Measurements from ENCODE around the gene PDK3. TPM values are rescaled to one million over a fixed set of nuclear protein-coding genes. Genes with fewer than 3 reads are reported as not detected.

The PDK3 gene
- total and polyA plus RNA-seq, 2 donors, result 8.4 to 21.5 TPM

GRCh38 chrX:24491741-24492140 lies 26.7 kb downstream of the PDK3 start:
- Histone ChIP-seq H3K4me1 (ENCODE audit: insufficient read depth) (no peaks in the 10 kb centered on the region), H3K36me3 (ENCODE audit: insufficient read depth) (no peaks in the 10 kb centered on the region), H3K27ac (ENCODE audit: low read depth) (no peak overlapping the region), H3K4me3 (ENCODE audit: low read depth, low read length) (no peak overlapping the region)
- no peak for DNase-seq (ENCODE audit: extremely low spot score)
- 88% methylated on average over 4 of the region's 4 CpGs for WGBS

DNA sequence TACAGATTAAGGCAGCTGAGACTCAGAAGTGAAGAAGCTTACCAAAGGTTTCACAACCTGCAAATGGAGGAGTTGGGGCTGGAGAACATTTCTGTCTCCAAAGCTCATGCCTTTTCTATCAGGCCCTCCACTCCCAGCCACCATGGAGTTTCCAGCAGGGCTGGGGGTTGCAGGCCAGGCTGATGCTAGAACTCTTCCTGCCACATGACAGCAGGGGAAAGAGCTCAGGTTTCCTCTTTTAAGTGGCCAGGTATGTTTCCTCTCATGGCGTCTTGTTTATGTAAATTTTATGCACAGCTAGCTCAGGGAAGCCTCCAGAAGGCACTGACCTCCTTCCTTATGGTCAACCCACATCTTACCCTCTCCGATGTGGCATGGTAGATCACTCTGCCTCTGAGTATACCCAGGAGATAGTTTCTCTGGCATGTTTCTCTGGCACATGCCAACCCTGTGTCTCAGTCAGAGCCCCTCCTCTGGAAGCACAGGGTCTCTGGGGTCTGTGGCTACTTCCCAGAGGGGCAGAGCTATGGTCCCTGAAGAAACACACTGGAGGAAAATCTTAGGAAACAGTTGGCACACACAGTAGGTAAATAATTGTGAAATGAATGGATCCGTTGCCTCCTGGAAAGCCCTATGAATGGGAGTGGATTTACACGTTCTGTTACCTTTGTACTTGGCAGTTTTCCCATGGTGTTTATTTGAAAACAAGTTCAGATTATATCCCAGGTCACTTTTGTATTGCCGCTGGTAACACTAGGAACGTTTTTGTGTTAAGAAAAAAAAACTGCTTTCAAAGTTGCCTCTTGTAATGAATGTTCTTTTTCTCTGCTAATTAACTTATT lies 28.9 kb downstream of the PDK3 start:
- no peak for DNase-seq (ENCODE audit: extremely low spot score)
- no peak overlapping the region for H3K27ac ChIP-seq (ENCODE audit: low read depth)
- WGBS, result 50% methylated on average over 6 of the region's 6 CpGs
- H3K4me1 ChIP-seq (ENCODE audit: insufficient read depth), result no peaks in the 10 kb centered on the region
- H3K36me3 ChIP-seq (ENCODE audit: insufficient read depth), result no peaks in the 10 kb centered on the region
- H3K4me3 ChIP-seq (ENCODE audit: low read depth, low read length), result no peak overlapping the region

GRCh38 chrX:24494647-24495075 lies 29.6 kb downstream of the PDK3 start:
- 4% methylated on average over 8 of the region's 8 CpGs for WGBS
- Histone ChIP-seq H3K4me3 (ENCODE audit: low read depth, low read length) (no peak overlapping the region), H3K27ac (ENCODE audit: low read depth) (no peak overlapping the region)

DNA sequence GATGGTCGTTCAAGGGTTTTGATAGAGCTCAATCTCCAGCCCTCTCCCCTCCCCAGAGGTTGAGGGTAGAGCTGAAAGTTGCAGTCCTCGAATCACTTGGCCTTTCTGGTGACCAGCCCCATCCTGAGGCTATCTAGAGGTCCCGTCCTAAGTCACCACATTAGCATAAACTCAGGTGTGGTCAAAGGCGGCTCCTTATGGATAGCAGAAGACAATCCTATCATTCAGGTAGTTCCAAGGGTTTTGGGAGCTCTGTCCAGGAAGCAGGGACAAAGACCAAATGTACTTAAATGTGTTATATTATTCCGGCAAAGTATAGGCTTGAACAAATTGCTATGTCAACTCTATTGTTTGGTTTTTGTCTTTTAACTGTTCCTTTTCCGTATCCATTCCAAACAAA lies 30.6 kb downstream of the PDK3 start:
- H3K36me3 ChIP-seq (ENCODE audit: insufficient read depth), result no peaks in the 10 kb centered on the region
- H3K4me1 ChIP-seq (ENCODE audit: insufficient read depth), result no peaks in the 10 kb centered on the region
- H3K4me3 ChIP-seq (ENCODE audit: low read depth, low read length), result no peak overlapping the region
- 88% methylated on average over 6 of the region's 6 CpGs for WGBS
- no peak for DNase-seq (ENCODE audit: extremely low spot score)
- no peak overlapping the region for H3K27ac ChIP-seq (ENCODE audit: low read depth)

More at GRCh38 chrX:24494647-24495075, 29.6 kb downstream of the PDK3 start:
- peak; percentile 67 for DNase-seq (ENCODE audit: extremely low spot score)
- no peaks in the 10 kb centered on the region for H3K4me1 ChIP-seq (ENCODE audit: insufficient read depth)
- no peaks in the 10 kb centered on the region for H3K36me3 ChIP-seq (ENCODE audit: insufficient read depth)

DNA sequence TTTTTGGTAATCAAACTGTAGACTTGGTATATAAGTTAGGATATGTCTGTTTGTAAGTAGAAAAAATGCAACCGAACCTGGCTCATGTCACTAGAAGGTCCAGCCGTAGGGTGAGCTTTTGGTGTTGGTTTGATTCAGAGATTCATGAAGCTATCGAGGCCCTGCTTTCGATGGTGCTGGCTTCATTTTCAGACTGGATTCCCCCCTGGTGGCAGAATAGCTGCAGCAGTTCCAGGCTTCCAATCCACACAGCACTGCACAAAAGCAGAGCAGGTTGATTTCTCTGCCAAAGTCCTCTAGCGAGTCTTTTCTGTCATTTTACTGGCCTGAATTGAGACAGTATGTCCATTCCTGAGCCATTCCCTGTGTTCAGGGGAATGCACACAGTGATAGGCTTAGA lies 33.1 kb downstream of the PDK3 start:
- no peak for DNase-seq (ENCODE audit: extremely low spot score)
- H3K36me3 ChIP-seq (ENCODE audit: insufficient read depth), result no peaks in the 10 kb centered on the region
- no peaks in the 10 kb centered on the region for H3K4me1 ChIP-seq (ENCODE audit: insufficient read depth)
- H3K27ac ChIP-seq (ENCODE audit: low read depth), result no peak overlapping the region
- 64% methylated on average over 5 of the region's 5 CpGs for WGBS
- H3K4me3 ChIP-seq (ENCODE audit: low read depth, low read length), result no peak overlapping the region

- H3K4me1 ChIP-seq (ENCODE audit: insufficient read depth), result no peaks in the 10 kb centered on the region
- WGBS, result 79% methylated on average over 2 of the region's 2 CpGs
- DNase-seq (ENCODE audit: extremely low spot score), result no peak
- no peaks in the 10 kb centered on the region for H3K36me3 ChIP-seq (ENCODE audit: insufficient read depth)
- H3K27ac ChIP-seq (ENCODE audit: low read depth), result no peak overlapping the region
- H3K4me3 ChIP-seq (ENCODE audit: low read depth, low read length), result no peak overlapping the region
Observed at GRCh38 chrX:24498975-24499374, 33.9 kb downstream of the PDK3 start.

DNA sequence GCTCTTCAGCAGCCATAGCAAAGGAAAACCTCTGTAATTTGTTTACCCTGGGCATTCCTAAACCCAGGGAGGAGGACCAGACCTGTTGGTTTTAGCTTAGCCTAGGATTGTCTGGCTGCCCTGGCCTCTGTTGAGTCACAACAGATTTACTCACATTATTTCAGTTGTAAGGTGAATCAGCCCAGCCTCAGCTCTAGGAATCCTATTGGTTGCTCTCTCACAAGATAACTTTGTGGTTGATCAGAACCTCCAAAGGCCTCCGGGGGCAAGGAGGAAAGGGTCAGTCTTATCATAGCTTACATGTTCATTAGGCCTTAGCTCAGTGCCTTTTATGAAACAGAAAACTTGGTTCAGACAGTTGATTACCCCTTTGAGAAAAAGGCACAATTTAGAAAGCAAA lies 41.0 kb downstream of the PDK3 start:
- no peak for DNase-seq (ENCODE audit: extremely low spot score)
- H3K4me1 ChIP-seq (ENCODE audit: insufficient read depth), result no peaks in the 10 kb centered on the region
- H3K27ac ChIP-seq (ENCODE audit: low read depth), result no peak overlapping the region
- no peak overlapping the region for H3K4me3 ChIP-seq (ENCODE audit: low read depth, low read length)
- H3K36me3 ChIP-seq (ENCODE audit: insufficient read depth), result no peaks in the 10 kb centered on the region
- 71% methylated on average over 1 of the region's 1 CpG for WGBS

DNA sequence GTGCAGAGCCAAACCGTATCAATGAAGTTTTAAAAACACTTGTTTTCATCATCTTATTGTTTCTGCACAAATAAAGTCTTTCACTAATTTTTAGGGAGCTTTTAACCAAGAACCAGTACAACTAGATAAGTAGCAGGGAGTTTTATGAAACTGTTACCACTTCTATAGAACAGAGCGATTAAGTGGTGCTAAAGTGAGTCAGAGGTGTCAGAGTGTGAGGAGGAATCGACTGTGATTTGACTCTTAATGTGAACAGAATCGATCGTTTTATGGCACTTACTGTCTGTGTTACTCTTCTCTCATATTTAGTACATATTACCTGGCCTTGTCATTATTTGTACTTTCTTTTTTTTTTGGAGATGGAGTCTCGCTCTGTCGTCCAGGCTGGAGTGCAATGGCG lies 43.3 kb downstream of the PDK3 start:
- 96% methylated on average over 8 of the region's 8 CpGs for WGBS
- Histone ChIP-seq H3K4me1 (ENCODE audit: insufficient read depth) (no peaks in the 10 kb centered on the region), H3K36me3 (ENCODE audit: insufficient read depth) (no peaks in the 10 kb centered on the region), H3K27ac (ENCODE audit: low read depth) (no peak overlapping the region), H3K4me3 (ENCODE audit: low read depth, low read length) (no peak overlapping the region)
- DNase-seq (ENCODE audit: extremely low spot score), result no peak

GRCh38 chrX:24513416-24513815 lies 48.3 kb downstream of the PDK3 start:
- H3K27ac ChIP-seq (ENCODE audit: low read depth), result no peak overlapping the region
- no peak overlapping the region for H3K4me3 ChIP-seq (ENCODE audit: low read depth, low read length)
- no peaks in the 10 kb centered on the region for H3K36me3 ChIP-seq (ENCODE audit: insufficient read depth)
- no peak for DNase-seq (ENCODE audit: extremely low spot score)
- WGBS, result 82% methylated on average over 5 of the region's 5 CpGs
- no peaks in the 10 kb centered on the region for H3K4me1 ChIP-seq (ENCODE audit: insufficient read depth)

DNA sequence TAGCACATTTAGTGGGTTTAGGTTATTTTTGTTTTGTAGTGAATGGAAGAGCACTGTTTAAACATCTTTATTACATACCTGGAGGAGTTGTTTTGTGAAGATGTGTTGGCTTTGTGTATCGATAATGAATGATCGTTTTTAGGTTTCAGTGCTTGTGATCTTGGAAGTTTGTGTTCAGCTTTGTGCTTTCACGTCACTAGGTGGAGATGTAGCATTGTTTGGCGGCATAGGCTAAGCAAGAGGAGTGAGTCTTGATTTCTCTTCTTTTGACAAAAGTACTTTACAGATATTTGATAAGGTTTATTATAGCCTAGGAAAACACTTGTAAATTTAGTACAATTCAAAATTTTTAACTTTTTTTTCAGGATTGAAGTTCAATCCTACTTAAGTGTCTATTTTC lies 50.4 kb downstream of the PDK3 start:
- 48% methylated on average over 4 of the region's 4 CpGs for WGBS
- no peak for DNase-seq (ENCODE audit: extremely low spot score)
- no peaks in the 10 kb centered on the region for H3K4me1 ChIP-seq (ENCODE audit: insufficient read depth)
- no peaks in the 10 kb centered on the region for H3K36me3 ChIP-seq (ENCODE audit: insufficient read depth)
- no peak overlapping the region for H3K27ac ChIP-seq (ENCODE audit: low read depth)
- H3K4me3 ChIP-seq (ENCODE audit: low read depth, low read length), result no peak overlapping the region

GRCh38 chrX:24520472-24520871 lies 55.4 kb downstream of the PDK3 start:
- Histone ChIP-seq H3K4me1 (ENCODE audit: insufficient read depth) (no peaks in the 10 kb centered on the region), H3K4me3 (ENCODE audit: low read depth, low read length) (no peak overlapping the region), H3K36me3 (ENCODE audit: insufficient read depth) (no peaks in the 10 kb centered on the region), H3K27ac (ENCODE audit: low read depth) (no peak overlapping the region)
- 90% methylated on average over 2 of the region's 2 CpGs for WGBS
- DNase-seq (ENCODE audit: extremely low spot score), result no peak

DNA sequence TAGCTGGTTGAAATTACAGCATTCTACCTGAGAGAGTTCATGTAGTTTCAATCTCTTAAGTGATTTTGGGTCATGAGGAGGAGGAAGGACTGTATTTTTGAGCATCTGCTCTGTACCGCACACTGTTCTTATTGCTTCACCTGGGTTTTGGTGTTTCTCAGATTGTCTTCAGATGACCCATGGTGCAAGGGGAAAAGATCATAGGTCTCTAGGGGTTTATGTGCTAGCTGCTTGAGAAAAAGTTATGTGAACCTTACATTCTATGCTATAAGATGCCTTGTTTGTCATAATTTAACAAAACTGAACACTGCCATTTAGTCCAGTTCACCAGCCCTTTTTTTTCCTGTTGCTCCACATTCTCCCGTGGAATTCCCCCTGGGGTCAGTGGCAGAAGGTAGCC lies 60.4 kb downstream of the PDK3 start:
- no peak overlapping the region for H3K27ac ChIP-seq (ENCODE audit: low read depth)
- DNase-seq (ENCODE audit: extremely low spot score), result no peak
- H3K4me1 ChIP-seq (ENCODE audit: insufficient read depth), result no peaks in the 10 kb centered on the region
- H3K4me3 ChIP-seq (ENCODE audit: low read depth, low read length), result no peak overlapping the region
- WGBS, result 93% methylated on average over 2 of the region's 2 CpGs
- H3K36me3 ChIP-seq (ENCODE audit: insufficient read depth), result no peaks in the 10 kb centered on the region

- H3K36me3 ChIP-seq (ENCODE audit: insufficient read depth), result peaks cover 2% of the 10 kb centered on the region
- WGBS, result 96% methylated on average over 2 of the region's 2 CpGs
- H3K4me3 ChIP-seq (ENCODE audit: low read depth, low read length), result no peak overlapping the region
- no peak overlapping the region for H3K27ac ChIP-seq (ENCODE audit: low read depth)
- DNase-seq (ENCODE audit: extremely low spot score), result no peak
- no peaks in the 10 kb centered on the region for H3K4me1 ChIP-seq (ENCODE audit: insufficient read depth)
Observed at GRCh38 chrX:24526616-24527015, 61.5 kb downstream of the PDK3 start.

- Histone ChIP-seq H3K27ac (ENCODE audit: low read depth) (no peak overlapping the region), H3K4me3 (ENCODE audit: low read depth, low read length) (no peak overlapping the region), H3K36me3 (ENCODE audit: insufficient read depth) (peaks cover 2% of the 10 kb centered on the region), H3K4me1 (ENCODE audit: insufficient read depth) (no peaks in the 10 kb centered on the region)
- no peak for DNase-seq (ENCODE audit: extremely low spot score)
- WGBS, result 67% methylated on average over 1 of the region's 1 CpG
Observed at GRCh38 chrX:24528605-24529004, 63.5 kb downstream of the PDK3 start.

Measured in urinary bladder (tissue), 4 donors.